IMR-90 (cell line): ENCODE results near the gene IMMP1L. TPM values are rescaled to one million over a fixed set of nuclear protein-coding genes. Genes with fewer than 3 reads are reported as not detected.
A peak's percentile ranks its signal among the peaks of the same experiment; 100 is the strongest.

ENCODE experiments used
- ATAC-seq: fragments of 200-7000 bp; cut with Tn5 transposase; 2 replicates; pipeline ENCODE4 v1.9.1; 2020; ENCODE audit warnings: low read depth, mild to moderate bottlenecking, moderate library complexity
- BruUV-seq: library from RNA; stranded (reverse); fragments of 400-500 nt; replicated peaks from 2 replicates; lab custom pipeline; 2021; lab: Mats Ljungman, UMichigan
- CTCF ChIA-PET: fragments of 300-600 bp; formaldehyde crosslinking; extraction: SDS; loops from one replicate; lab custom pipeline; 2021; ENCODE audit warnings: antibody characterized with exemption; lab: Yijun Ruan, JAX
- POLR2A ChIA-PET: fragments of 300-600 bp; sonication (Branson Sonifier 250); formaldehyde crosslinking; loops from one replicate; lab custom pipeline; 2022; ENCODE audit warnings: antibody characterized with exemption; ENCODE audit not compliant: unreplicated experiment; lab: Charles Lee
- DNase-seq: peaks from one replicate; pipeline ENCODE4 v3.0.0; 2013
- H2AFZ ChIP-seq: replicated peaks from 2 replicates; pipeline ENCODE3; 2013; ENCODE audit warnings: low read length, mild to moderate bottlenecking; ENCODE audit not compliant: poor library complexity
- H2AK5ac ChIP-seq: 2 replicates; pipeline ENCODE4 v1.6.1; 2013; ENCODE audit warnings: low read depth, low read length, inconsistent platforms
- H2AK9ac ChIP-seq: replicated peaks from 2 replicates; pipeline ENCODE3; 2013; ENCODE audit warnings: mild to moderate bottlenecking, low read depth, low read length, moderate library complexity; ENCODE audit not compliant: poor library complexity
- H2BK120ac ChIP-seq: 2 replicates; pipeline ENCODE4 v1.6.1; 2013; ENCODE audit warnings: low read depth, low read length, inconsistent platforms
- H2BK15ac ChIP-seq: 3 replicates; pipeline ENCODE4 v1.6.1; 2013; ENCODE audit warnings: low read depth, low read length, inconsistent platforms
- H2BK20ac ChIP-seq: 2 replicates; pipeline ENCODE4 v1.6.1; 2013; ENCODE audit warnings: low read depth, mild to moderate bottlenecking, inconsistent platforms, low read length, moderate library complexity
- H2BK5ac ChIP-seq: 2 replicates; pipeline ENCODE4 v1.6.1; 2013; ENCODE audit warnings: mild to moderate bottlenecking, low read depth, low read length, inconsistent platforms; ENCODE audit not compliant: poor library complexity, severe bottlenecking
- H3K14ac ChIP-seq: replicated peaks from 2 replicates; pipeline ENCODE4 v1.6.1; 2013; ENCODE audit warnings: low read depth, low read length, inconsistent platforms
- H3K18ac ChIP-seq: 2 replicates; pipeline ENCODE4 v1.6.1; 2013; ENCODE audit warnings: low read depth, low read length, control low read depth
- H3K23ac ChIP-seq: 2 replicates; pipeline ENCODE4 v1.6.1; 2013; ENCODE audit warnings: low read depth, low read length, inconsistent platforms
- H3K27ac ChIP-seq: 2 replicates; pipeline ENCODE4 v1.5.1; 2013; ENCODE audit warnings: mild to moderate bottlenecking, control low read depth, low read length; ENCODE audit not compliant: insufficient read depth
- H3K27me3 ChIP-seq: 2 replicates; pipeline ENCODE4 v1.6.1; 2013; ENCODE audit warnings: low read length; ENCODE audit not compliant: control insufficient read depth, insufficient read depth
- H3K36me3 ChIP-seq: 2 replicates; pipeline ENCODE4 v1.6.1; 2013; ENCODE audit warnings: low read length, mixed read lengths; ENCODE audit not compliant: control insufficient read depth, insufficient read depth
- H3K4ac ChIP-seq: 2 replicates; pipeline ENCODE4 v1.6.1; 2013; ENCODE audit warnings: low read depth, low read length, inconsistent platforms
- H3K4me1 ChIP-seq: 2 replicates; pipeline ENCODE4 v1.6.1; 2013; ENCODE audit warnings: low read length, mixed read lengths; ENCODE audit not compliant: control insufficient read depth, insufficient read depth
- H3K4me2 ChIP-seq: 2 replicates; pipeline ENCODE4 v1.6.1; 2013; ENCODE audit warnings: low read depth, mild to moderate bottlenecking, control low read depth, low read length, moderate library complexity
- H3K4me3 ChIP-seq: 2 replicates; pipeline ENCODE4 v1.5.1; 2013; ENCODE audit warnings: low read depth, mild to moderate bottlenecking, control low read depth, low read length, moderate library complexity; ENCODE audit not compliant: insufficient read depth
- H3K56ac ChIP-seq: 2 replicates; pipeline ENCODE4 v1.6.1; 2013; ENCODE audit warnings: low read length, inconsistent platforms; ENCODE audit not compliant: insufficient read depth; ENCODE audit errors: extremely low read depth
- H3K79me1 ChIP-seq, 2 experiments: 2 replicates each; pipeline ENCODE4 v1.6.1; 2013; ENCODE audit warnings: low read length in 2 of 2, inconsistent platforms in 1 of 2, low read depth in 1 of 2
- H3K9ac ChIP-seq: 2 replicates; pipeline ENCODE4 v1.6.1; 2013; ENCODE audit warnings: low read depth, low read length, control low read depth
- H3K9me1 ChIP-seq: 2 replicates; pipeline ENCODE4 v1.6.1; 2013; ENCODE audit warnings: low read length, inconsistent platforms; ENCODE audit not compliant: insufficient read depth
- H3K9me3 ChIP-seq: 2 replicates; pipeline ENCODE4 v1.6.1; 2013; ENCODE audit warnings: low read length; ENCODE audit not compliant: control insufficient read depth, insufficient read depth
- H4K20me1 ChIP-seq: 2 replicates; pipeline ENCODE4 v1.6.1; 2013; ENCODE audit warnings: low read length, inconsistent platforms; ENCODE audit not compliant: insufficient read depth
- H4K5ac ChIP-seq: 2 replicates; pipeline ENCODE4 v1.6.1; 2013; ENCODE audit warnings: mild to moderate bottlenecking, low read depth, low read length, control low read depth
- H4K8ac ChIP-seq, 2 experiments: 2 replicates each; pipeline ENCODE4 v1.6.1; 2013; ENCODE audit warnings: low read depth in 2 of 2, low read length in 2 of 2, control low read depth in 1 of 2, inconsistent platforms in 1 of 2
- H4K91ac ChIP-seq: 2 replicates; pipeline ENCODE4 v1.6.1; 2013; ENCODE audit warnings: low read depth, low read length, inconsistent platforms; ENCODE audit not compliant: insufficient read depth
- BHLHE40 ChIP-seq: fragments of 150-350 bp; IDR thresholded peaks from 2 replicates; pipeline ENCODE4 v1.6.1; 2016; ENCODE audit warnings: mild to moderate bottlenecking, low read depth, low read length
- CTCF ChIP-seq: conservative IDR thresholded peaks from 2 replicates; pipeline ENCODE4 v1.5.1; 2012; ENCODE audit warnings: mild to moderate bottlenecking, low read depth, low read length, improper control_type of control experiment
- MAZ ChIP-seq: IDR thresholded peaks from 2 replicates; pipeline ENCODE4 v1.6.1; 2012; ENCODE audit warnings: low read depth, mild to moderate bottlenecking, low read length, improper control_type of control experiment, moderate library complexity, borderline replicate concordance
- RAD21 ChIP-seq: IDR thresholded peaks from 2 replicates; pipeline ENCODE4 v1.6.1; 2012; ENCODE audit warnings: low read length, improper control_type of control experiment
- RCOR1 ChIP-seq: IDR thresholded peaks from 2 replicates; pipeline ENCODE4 v1.6.1; 2012; ENCODE audit warnings: mild to moderate bottlenecking, low read length, improper control_type of control experiment; ENCODE audit not compliant: insufficient replicate concordance
- SMC3 ChIP-seq: fragments of 150-350 bp; IDR thresholded peaks from 2 replicates; pipeline ENCODE4 v1.6.1; 2016; ENCODE audit warnings: low read depth, mild to moderate bottlenecking, antibody characterized with exemption, low read length, moderate library complexity
- WGBS, 2 experiments: methylation state at CpG; one replicate each; pipeline versions ENCODE4 v1.1.5 to v1.1.7; 2013; ENCODE audit warnings: missing lambda C conversion rate in 2 of 2; ENCODE audit not compliant: insufficient read length in 1 of 2; ENCODE audit errors: extremely low coverage in 2 of 2; 5-methylcytosine and 5-hydroxymethylcytosine counted together
- dilution Hi-C: fragments of 300-500 bp; cut with HindIII; formaldehyde crosslinking; loops from one replicate; pipeline ENCODE4 v1.14.3; 2018; ENCODE audit warnings: low sequenced_read_pairs; ENCODE audit not compliant: unreplicated experiment
- in situ Hi-C: fragments of 300-500 bp; cut with MboI; formaldehyde crosslinking; loops from 3 replicates; pipeline ENCODE4 v1.14.3; 2019; ENCODE audit warnings: low sequenced_read_pairs, inconsistent platforms, mixed read lengths
- intact Hi-C: fragments of 100-400 bp; cut with micrococcal nuclease; formaldehyde crosslinking; loops from 2 replicates; pipeline ENCODE4 v1.10.0; 2022
- polyA plus RNA-seq, 3 experiments: library from polyadenylated mRNA; depleted of rRNA; stranded (reverse); fragments of >200 nt; gene quantifications; 2 replicates each; pipeline ENCODE4 v1.2.3, GENCODE V29; 2012; ENCODE audit warnings: low replicate concordance in 1 of 3
- total RNA-seq: library from RNA; depleted of rRNA; stranded (reverse); fragments of >200 nt; gene quantifications from 2 replicates; pipeline ENCODE4 v1.2.3, GENCODE V29; 2012

Gene IMMP1L
- total and polyA plus RNA-seq, 2 of the 4 experiments (the other 2 are of a cell fraction): 5.0 to 10.7 TPM

GRCh38 chr11:31397239-31397834, 112.1 kb downstream of the IMMP1L start:
- peak; percentile 77 for TF ChIP-seq RAD21
- TF ChIP-seq BHLHE40: no peak
- no peak for TF ChIP-seq MAZ
- no peak for TF ChIP-seq RCOR1
- peak; percentile 74 for TF ChIP-seq CTCF
- TF ChIP-seq SMC3: peak; percentile 70; the same call in 1 of the 2 replicates
- Histone ChIP-seq H3K27me3 (no peaks in the 10 kb centered on the region), H3K4me1 (no peaks in the 10 kb centered on the region), H3K27ac (no peak overlapping the region), H3K4ac (no peak overlapping the region), H2AFZ (no peak overlapping the region), H3K9me3 (no peaks in the 10 kb centered on the region), H3K9me1 (no peaks in the 10 kb centered on the region), H3K4me2 (no peak overlapping the region), H2BK120ac (no peak overlapping the region), H2BK5ac (no peak overlapping the region), H2BK20ac (no peak overlapping the region), H3K23ac (no peak overlapping the region), H2AK5ac (no peak overlapping the region), H3K56ac (no peak overlapping the region), H3K18ac (no peak overlapping the region), H4K20me1 (no peaks in the 10 kb centered on the region), H3K9ac (no peak overlapping the region), H2AK9ac (no peak overlapping the region), H3K36me3 (no peaks in the 10 kb centered on the region), H4K91ac (no peak overlapping the region), H3K4me3 (no peak overlapping the region), H3K14ac (no peak overlapping the region), H4K5ac (no peak overlapping the region), H2BK15ac (no peak overlapping the region), H3K79me1 (no peaks in the 10 kb centered on the region; a peak in 2 of 4 replicates), H4K8ac (no peak overlapping the region)
- dilution Hi-C loops (no loop called here), intact Hi-C loops (loop anchor here (1.0 to 5.0 kb wide), 4 partner anchors 474 to 780 kb away; no protein-coding TSS in a partner anchor), in situ Hi-C loops (loop anchor here (10.0 kb wide), 1 partner anchor 477 kb away; no protein-coding TSS in a partner anchor)
- CTCF ChIA-PET: interaction anchor here (0.5 to 1.2 kb wide), 6 partner anchors 18 to 600 kb away, joined by 3 to 4 read pairs (median 3); no protein-coding TSS in a partner anchor
- no TSS peak for BruUV-seq
- WGBS, 2 experiments: no CpG with 5 or more reads among the region's 5 CpGs
- ATAC-seq: peak; percentile 54; the same call in 1 of the 2 replicates
- DNase-seq: peak; percentile 22
- POLR2A ChIA-PET: no interaction called here
